ENCODE data around the gene HRK. TPM values are rescaled to one million over a fixed set of nuclear protein-coding genes. Genes with fewer than 3 reads are reported as not detected.

Gene HRK
- polyA plus RNA-seq, 4 donors, result 0.06 TPM; not detected in 2

DNA sequence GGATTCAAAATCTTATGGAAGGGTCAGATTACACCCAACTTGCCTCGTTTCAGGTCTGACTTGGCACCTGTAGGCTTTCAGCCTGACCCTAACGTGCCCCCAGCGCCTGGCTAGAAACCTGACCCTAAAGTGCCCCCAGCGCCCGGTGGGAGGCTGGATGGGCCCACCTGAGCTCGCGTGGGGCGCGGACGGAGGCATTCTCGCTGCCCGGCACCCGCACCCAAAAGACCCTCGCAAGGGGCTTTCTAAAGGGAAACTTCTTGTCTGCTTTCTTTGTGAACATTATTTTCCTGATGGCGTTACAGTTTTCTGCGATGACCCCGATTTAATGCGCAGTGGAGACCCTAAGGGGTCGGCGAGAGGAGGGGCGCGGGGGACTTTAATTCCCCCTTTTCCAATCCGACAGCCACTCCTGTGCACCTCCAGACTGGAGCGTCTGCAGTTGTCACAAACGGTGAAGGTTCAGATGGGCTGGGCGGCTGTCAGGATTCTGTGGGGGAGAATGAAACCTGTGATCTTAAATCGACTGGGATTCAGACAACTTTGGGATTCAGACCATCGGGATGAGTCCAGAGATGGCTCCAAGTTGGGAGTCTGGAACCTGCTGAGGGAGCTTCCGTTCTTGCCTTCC lies 751 bp upstream of the HRK start:
- Histone ChIP-seq H3K9me3 (ENCODE audit: control insufficient read depth in 2 of 2, insufficient read depth in 1 of 2, low read depth in 1 of 2, low read length in 1 of 2) (no peaks in the 10 kb centered on the region), H3K36me3 (ENCODE audit: control insufficient read depth in 3 of 3, insufficient read depth in 2 of 3, low read depth in 1 of 3, low read length in 3 of 3) (no peaks in the 10 kb centered on the region), H3K4me3 (ENCODE audit: low read depth in 1 of 3, low read length in 3 of 3) (no peak overlapping the region), H3K4me1 (ENCODE audit: control insufficient read depth in 3 of 3, insufficient read depth in 2 of 3, low read depth in 1 of 3, low read length in 2 of 3) (peaks cover 2 to 16% (median 4%) of the 10 kb centered on the region in 3 donors), H3K27ac (ENCODE audit: low read depth in 1 of 3, low read length in 2 of 3) (no peak overlapping the region), H3K27me3 (ENCODE audit: control insufficient read depth in 3 of 3, insufficient read depth in 3 of 3, low read length in 3 of 3) (peaks cover 26 to 68% (median 26%) of the 10 kb centered on the region in 3 donors)
- WGBS, 3 donors, result 3 to 7% (median 7%) methylated on average over 27 to 29 of the region's 29 CpGs
- DNase-seq (no peak), FAIRE-seq (no peak)

DNA sequence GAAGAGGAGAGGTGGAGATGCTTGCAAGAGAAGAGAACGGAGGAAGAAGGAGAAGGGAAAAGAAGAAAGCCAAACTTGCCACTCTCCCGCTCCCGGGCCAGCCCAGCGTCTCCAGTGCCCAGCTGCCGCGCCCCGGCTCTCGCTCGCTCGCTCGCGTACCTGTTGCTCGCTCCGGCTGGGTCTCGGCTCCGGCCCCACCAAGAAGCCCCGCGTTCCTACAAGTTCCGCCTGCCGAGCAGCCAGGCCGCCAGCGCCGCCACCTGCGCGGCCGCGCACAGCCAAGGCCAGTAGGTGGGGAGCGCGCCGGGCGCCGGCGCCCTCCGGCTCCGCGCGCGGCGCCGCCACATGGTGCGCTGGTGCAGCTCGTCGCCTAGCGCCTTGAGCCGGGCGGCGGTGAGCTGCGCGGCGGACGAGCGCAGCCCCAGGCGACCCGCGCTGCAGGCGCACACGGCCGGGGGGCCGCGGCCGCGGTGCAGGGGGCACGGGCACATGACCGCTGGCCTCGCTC lies 370 bp downstream of the HRK start:
- H3K4me3 ChIP-seq (ENCODE audit: low read depth in 1 of 3, low read length in 3 of 3), result peak overlapping the region in 1 of 3 donors; percentile 24
- H3K4me1 ChIP-seq (ENCODE audit: control insufficient read depth in 3 of 3, insufficient read depth in 2 of 3, low read depth in 1 of 3, low read length in 2 of 3), result peaks cover 2 to 16% (median 4%) of the 10 kb centered on the region in 3 donors
- no peaks in the 10 kb centered on the region for H3K9me3 ChIP-seq (ENCODE audit: control insufficient read depth in 2 of 2, insufficient read depth in 1 of 2, low read depth in 1 of 2, low read length in 1 of 2)
- H3K27ac ChIP-seq (ENCODE audit: low read depth in 1 of 3, low read length in 2 of 3), result no peak overlapping the region
- DNase-seq (peak; percentile 13 to 75), FAIRE-seq (no peak)
- peaks cover 26 to 78% (median 31%) of the 10 kb centered on the region in 3 donors for H3K27me3 ChIP-seq (ENCODE audit: control insufficient read depth in 3 of 3, insufficient read depth in 3 of 3, low read length in 3 of 3)
- 0 to 1% (median 0%) methylated on average over 41 to 65 of the region's 65 CpGs for WGBS, 3 donors
- no peaks in the 10 kb centered on the region for H3K36me3 ChIP-seq (ENCODE audit: control insufficient read depth in 3 of 3, insufficient read depth in 2 of 3, low read depth in 1 of 3, low read length in 3 of 3)

DNA sequence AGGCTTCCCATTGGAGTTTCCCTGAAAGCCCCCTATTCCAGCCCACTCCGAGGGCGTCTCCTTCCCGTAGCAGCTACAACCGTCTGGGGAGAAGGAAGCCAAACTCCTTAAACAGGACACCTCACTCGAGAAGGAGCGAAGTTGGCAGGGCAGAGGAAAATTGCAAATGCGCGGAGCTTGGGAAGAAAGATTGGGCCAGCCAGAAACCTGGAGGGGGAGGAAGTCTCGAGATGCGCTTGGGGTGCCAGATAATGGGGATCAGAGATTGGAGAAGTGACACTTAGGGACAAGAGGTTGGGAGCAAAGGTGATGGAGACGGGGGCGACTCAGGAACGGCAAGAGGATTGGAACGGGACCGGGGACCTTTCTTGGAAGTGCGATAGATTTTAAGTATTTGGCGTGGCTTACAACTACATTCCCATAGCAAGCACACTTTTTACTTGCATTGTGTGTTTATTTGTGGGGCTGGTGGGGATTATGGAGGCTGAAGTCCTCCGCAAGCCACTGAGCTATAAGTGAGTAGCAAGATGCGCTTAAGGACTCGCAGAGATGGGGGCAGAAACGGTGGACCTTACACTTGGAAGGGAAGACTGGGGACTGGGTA lies 926 bp downstream of the HRK start:
- peaks cover 26 to 80% (median 33%) of the 10 kb centered on the region in 3 donors for H3K27me3 ChIP-seq (ENCODE audit: control insufficient read depth in 3 of 3, insufficient read depth in 3 of 3, low read length in 3 of 3)
- no peaks in the 10 kb centered on the region for H3K9me3 ChIP-seq (ENCODE audit: control insufficient read depth in 2 of 2, insufficient read depth in 1 of 2, low read depth in 1 of 2, low read length in 1 of 2)
- FAIRE-seq (no peak), DNase-seq (peak in 1 of 2 donors; percentile 16)
- H3K4me1 ChIP-seq (ENCODE audit: control insufficient read depth in 3 of 3, insufficient read depth in 2 of 3, low read depth in 1 of 3, low read length in 2 of 3), result peaks cover 2 to 16% (median 4%) of the 10 kb centered on the region in 3 donors
- no peak overlapping the region for H3K4me3 ChIP-seq (ENCODE audit: low read depth in 1 of 3, low read length in 3 of 3)
- no peaks in the 10 kb centered on the region for H3K36me3 ChIP-seq (ENCODE audit: control insufficient read depth in 3 of 3, insufficient read depth in 2 of 3, low read depth in 1 of 3, low read length in 3 of 3)
- no peak overlapping the region for H3K27ac ChIP-seq (ENCODE audit: low read depth in 1 of 3, low read length in 2 of 3)
- WGBS, 3 donors, result 4 to 10% (median 9%) methylated on average over 20 to 21 of the region's 21 CpGs

DNA sequence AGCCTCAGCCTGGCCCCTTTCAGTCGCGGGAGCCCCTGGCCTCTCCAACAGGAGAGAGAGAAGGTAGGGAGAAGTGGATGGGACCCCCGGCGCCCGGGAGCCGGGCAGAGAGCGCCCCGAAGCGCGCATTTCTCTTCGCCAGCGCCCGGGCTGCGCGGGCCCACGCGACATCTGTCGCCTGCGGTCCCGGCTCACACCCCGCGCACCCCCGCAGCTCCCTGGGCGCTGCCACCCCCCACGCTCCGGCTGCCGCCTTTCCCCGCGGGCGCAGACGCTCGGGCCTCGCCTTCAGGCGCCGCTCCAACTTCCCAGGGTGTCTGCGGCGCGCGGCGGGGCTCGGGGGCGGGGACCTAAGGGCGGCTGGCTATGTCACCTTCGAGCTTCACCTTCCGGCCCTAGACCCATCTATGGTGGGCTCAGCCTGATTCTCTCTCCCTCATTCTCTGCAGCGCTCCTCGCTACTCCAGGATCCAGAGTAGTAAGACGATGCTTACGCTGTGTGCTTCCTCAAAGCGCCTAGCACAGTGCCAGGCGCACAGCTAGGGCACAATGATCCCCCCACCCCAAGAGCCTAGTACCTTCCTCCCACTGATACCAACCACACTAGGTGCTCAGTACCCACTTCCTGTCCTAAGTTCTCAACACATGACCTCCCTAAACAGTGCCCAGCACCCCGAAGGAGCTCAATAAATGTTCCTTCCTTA lies 1.6 kb downstream of the HRK start:
- H3K27me3 ChIP-seq (ENCODE audit: control insufficient read depth in 3 of 3, insufficient read depth in 3 of 3, low read length in 3 of 3), result peaks cover 26 to 79% (median 33%) of the 10 kb centered on the region in 3 donors
- H3K4me3 ChIP-seq (ENCODE audit: low read depth in 1 of 3, low read length in 3 of 3), result peak overlapping the region in 1 of 3 donors; percentile 13
- WGBS, 3 donors, result 2 to 4% (median 2%) methylated on average over 48 to 52 of the region's 52 CpGs

DNA sequence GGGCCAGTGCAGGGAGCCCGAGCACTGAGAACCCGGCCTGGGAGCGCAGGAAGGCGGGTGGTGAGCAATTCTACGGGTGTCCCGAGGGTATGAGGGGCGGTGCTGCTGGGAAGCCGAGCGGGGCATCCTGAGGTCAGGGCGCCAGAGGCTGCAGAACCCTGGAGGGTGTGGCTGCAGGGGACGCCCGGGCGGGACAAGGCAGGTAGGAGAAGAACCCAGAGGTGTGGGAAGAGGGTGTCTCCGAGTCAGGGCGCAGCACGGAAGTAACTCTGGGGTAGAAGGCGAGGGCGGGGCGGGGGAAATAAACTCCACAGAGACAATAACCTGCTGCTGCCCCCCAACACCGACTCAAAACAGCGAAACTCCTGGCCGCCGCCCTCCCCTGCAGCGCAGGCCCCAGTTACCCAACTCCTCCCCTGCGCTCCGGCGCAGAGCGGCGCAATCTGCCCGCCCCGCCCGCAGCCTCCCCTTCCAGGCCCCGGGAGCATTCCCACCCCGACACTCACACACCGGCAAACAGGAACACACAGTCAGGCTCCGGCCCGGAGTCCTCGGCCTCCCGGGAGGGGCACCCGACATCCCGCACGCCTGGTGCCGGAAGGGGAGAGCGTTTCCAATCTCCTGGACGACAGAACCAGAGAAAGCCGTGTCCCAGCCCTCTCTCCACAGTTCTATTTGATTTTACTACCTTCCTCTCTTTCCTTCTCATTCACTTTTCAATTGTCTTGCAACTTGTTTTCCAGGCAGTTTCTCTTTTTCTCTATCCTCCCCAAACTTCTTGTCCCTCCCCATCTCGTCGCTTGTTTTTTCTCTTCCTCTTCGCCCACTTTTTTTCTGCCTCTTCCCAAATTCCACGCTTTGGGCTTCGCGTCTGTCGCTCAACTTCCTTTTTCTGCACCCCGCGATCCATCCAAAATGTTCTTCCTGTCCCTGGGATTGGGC lies 2.4 kb downstream of the HRK start:
- H3K9me3 ChIP-seq (ENCODE audit: control insufficient read depth in 2 of 2, insufficient read depth in 1 of 2, low read depth in 1 of 2, low read length in 1 of 2), result peaks cover 0 to 6% of the 10 kb centered on the region in 2 donors
- DNase-seq, result peak in 1 of 2 donors; percentile 40

More for the DNA sequence above, 1.6 kb downstream of the HRK start:
- FAIRE-seq (no peak), DNase-seq (peak in 1 of 2 donors; percentile 18)
- Histone ChIP-seq H3K36me3 (ENCODE audit: control insufficient read depth in 3 of 3, insufficient read depth in 2 of 3, low read depth in 1 of 3, low read length in 3 of 3) (no peaks in the 10 kb centered on the region), H3K9me3 (ENCODE audit: control insufficient read depth in 2 of 2, insufficient read depth in 1 of 2, low read depth in 1 of 2, low read length in 1 of 2) (peaks cover 0 to 2% of the 10 kb centered on the region in 2 donors), H3K27ac (ENCODE audit: low read depth in 1 of 3, low read length in 2 of 3) (no peak overlapping the region), H3K4me1 (ENCODE audit: control insufficient read depth in 3 of 3, insufficient read depth in 2 of 3, low read depth in 1 of 3, low read length in 2 of 3) (peaks cover 2 to 16% (median 4%) of the 10 kb centered on the region in 3 donors)

DNA sequence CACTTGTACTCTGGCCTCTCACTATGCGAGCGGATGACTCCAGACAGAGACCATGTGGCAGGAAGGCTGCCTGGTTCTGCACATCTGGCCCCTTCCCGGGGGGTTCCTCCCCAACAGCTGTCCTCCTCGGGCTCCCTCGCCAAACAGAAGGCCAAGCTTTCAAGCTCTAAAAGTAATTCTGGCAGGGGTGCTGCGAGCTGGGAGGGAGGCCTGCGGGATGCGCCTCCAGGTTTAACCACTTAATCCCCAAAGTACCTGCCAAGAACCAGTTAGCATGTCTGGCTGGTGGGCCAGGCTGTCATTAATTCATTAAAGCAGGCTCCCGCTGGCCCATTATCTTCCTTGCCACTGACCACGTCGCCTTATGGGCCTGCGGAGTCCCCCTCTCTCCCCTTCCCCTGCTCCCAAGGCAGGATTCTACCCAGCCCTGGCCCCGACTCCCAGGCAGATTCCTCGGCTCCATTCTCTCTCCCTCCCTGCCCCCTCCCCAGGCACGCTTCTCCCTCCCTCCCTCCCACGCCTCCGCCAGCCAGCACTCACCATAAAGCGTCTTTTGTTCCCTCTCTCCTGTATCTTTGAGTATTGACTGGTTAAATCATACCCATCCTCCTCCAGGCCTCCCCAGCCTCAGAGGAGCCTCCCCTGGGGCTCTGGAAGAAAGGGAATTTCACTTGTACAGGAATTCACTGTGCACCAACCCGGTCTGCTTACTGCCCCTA lies 4.9 kb downstream of the HRK start:
- peaks cover 21 to 49% (median 23%) of the 10 kb centered on the region in 3 donors for H3K27me3 ChIP-seq (ENCODE audit: control insufficient read depth in 3 of 3, insufficient read depth in 3 of 3, low read length in 3 of 3)
- FAIRE-seq, result no peak

More for the DNA sequence above, 2.4 kb downstream of the HRK start:
- no peak for FAIRE-seq
- no peak overlapping the region for H3K27ac ChIP-seq (ENCODE audit: low read depth in 1 of 3, low read length in 2 of 3)
- H3K27me3 ChIP-seq (ENCODE audit: control insufficient read depth in 3 of 3, insufficient read depth in 3 of 3, low read length in 3 of 3), result peaks cover 26 to 75% (median 34%) of the 10 kb centered on the region in 3 donors
- H3K4me3 ChIP-seq (ENCODE audit: low read depth in 1 of 3, low read length in 3 of 3), result peak overlapping the region in 1 of 3 donors; percentile 30
- no peaks in the 10 kb centered on the region for H3K36me3 ChIP-seq (ENCODE audit: control insufficient read depth in 3 of 3, insufficient read depth in 2 of 3, low read depth in 1 of 3, low read length in 3 of 3)
- peaks cover 2 to 16% (median 4%) of the 10 kb centered on the region in 3 donors for H3K4me1 ChIP-seq (ENCODE audit: control insufficient read depth in 3 of 3, insufficient read depth in 2 of 3, low read depth in 1 of 3, low read length in 2 of 3)
- WGBS, 3 donors, result 1 to 5% (median 2%) methylated on average over 37 to 55 of the region's 55 CpGs

DNA sequence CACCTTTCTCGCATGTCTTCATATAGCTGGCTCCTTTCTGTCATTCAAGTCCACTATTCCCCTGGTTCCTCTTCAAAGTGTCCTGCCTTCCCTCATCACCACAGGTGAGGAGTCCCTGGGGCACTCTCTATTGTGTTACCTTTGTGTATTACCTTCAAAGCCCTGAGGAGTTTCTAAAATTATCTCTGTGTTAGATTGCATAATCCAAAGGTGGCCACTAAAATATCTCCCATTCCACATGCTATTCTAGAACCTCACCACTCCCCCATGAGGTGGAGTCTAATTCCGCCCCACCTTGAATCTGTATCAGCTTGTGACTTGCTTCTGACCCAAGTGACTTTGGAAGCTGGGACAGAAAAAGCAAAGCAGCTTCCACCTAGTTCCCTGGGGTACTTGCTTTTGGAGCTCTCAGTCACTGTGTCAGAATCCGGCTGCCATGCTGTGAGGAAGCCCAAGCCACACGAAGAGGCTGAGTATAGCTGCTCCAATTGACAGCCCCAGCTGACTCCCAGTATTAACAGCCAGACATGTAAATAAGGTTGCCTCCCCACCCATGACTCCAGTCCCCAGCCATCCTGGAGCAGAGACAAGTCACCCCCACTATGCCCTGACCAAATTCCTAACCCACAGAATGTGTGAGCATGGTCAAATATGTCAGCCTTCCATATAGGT lies 6.8 kb downstream of the HRK start:
- Histone ChIP-seq H3K27ac (ENCODE audit: low read depth in 1 of 3, low read length in 2 of 3) (no peak overlapping the region), H3K4me3 (ENCODE audit: low read depth in 1 of 3, low read length in 3 of 3) (no peak overlapping the region), H3K27me3 (ENCODE audit: control insufficient read depth in 3 of 3, insufficient read depth in 3 of 3, low read length in 3 of 3) (peaks cover 12 to 37% (median 12%) of the 10 kb centered on the region in 3 donors), H3K9me3 (ENCODE audit: control insufficient read depth in 2 of 2, insufficient read depth in 1 of 2, low read depth in 1 of 2, low read length in 1 of 2) (peaks cover 0 to 6% of the 10 kb centered on the region in 2 donors), H3K36me3 (ENCODE audit: control insufficient read depth in 3 of 3, insufficient read depth in 2 of 3, low read depth in 1 of 3, low read length in 3 of 3) (no peaks in the 10 kb centered on the region), H3K4me1 (ENCODE audit: control insufficient read depth in 3 of 3, insufficient read depth in 2 of 3, low read depth in 1 of 3, low read length in 2 of 3) (peaks cover 0 to 9% (median 0%) of the 10 kb centered on the region in 3 donors)
- FAIRE-seq (no peak), DNase-seq (no peak)
- WGBS, 3 donors, result 83 to 93% (median 90%) methylated on average over 4 of the region's 4 CpGs

More for the DNA sequence above, 4.9 kb downstream of the HRK start:
- H3K36me3 ChIP-seq (ENCODE audit: control insufficient read depth in 3 of 3, insufficient read depth in 2 of 3, low read depth in 1 of 3, low read length in 3 of 3), result no peaks in the 10 kb centered on the region
- no peak overlapping the region for H3K4me3 ChIP-seq (ENCODE audit: low read depth in 1 of 3, low read length in 3 of 3)
- H3K4me1 ChIP-seq (ENCODE audit: control insufficient read depth in 3 of 3, insufficient read depth in 2 of 3, low read depth in 1 of 3, low read length in 2 of 3), result peaks cover under 1 to 9% (median 2%) of the 10 kb centered on the region in 3 donors
- WGBS, 3 donors, result 15 to 19% (median 16%) methylated on average over 17 to 19 of the region's 19 CpGs
- peak in 1 of 2 donors; percentile 9 for DNase-seq
- peaks cover 0 to 6% of the 10 kb centered on the region in 2 donors for H3K9me3 ChIP-seq (ENCODE audit: control insufficient read depth in 2 of 2, insufficient read depth in 1 of 2, low read depth in 1 of 2, low read length in 1 of 2)
- H3K27ac ChIP-seq (ENCODE audit: low read depth in 1 of 3, low read length in 2 of 3), result no peak overlapping the region

All from small intestine (tissue), 7 donors.